ENCODE results near the gene CLEC1A.

GRCh38 chr12:10067264-10067663, 31.5 kb downstream of the CLEC1A start:
- TF ChIP-seq RAD21 (IDR thresholded peaks at IDR 0.05; ENCODE audit: low read depth) (no peak), EP300 (IDR thresholded peaks at IDR 0.05; ENCODE audit: borderline replicate concordance) (no peak), EGR1 (IDR thresholded peaks at IDR 0.05) (no peak)
- TF ChIP-seq, protein P1, sequence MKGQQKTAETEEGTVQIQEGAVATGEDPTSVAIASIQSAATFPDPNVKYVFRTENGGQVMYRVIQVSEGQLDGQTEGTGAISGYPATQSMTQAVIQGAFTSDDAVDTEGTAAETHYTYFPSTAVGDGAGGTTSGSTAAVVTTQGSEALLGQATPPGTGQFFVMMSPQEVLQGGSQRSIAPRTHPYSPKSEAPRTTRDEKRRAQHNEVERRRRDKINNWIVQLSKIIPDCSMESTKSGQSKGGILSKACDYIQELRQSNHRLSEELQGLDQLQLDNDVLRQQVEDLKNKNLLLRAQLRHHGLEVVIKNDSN (IDR thresholded peaks at IDR 0.05): no peak
